HepG2 (cell line): ENCODE results near the gene DCP2. TPM values are rescaled to one million over a fixed set of nuclear protein-coding genes. Genes with fewer than 3 reads are reported as not detected.

ENCODE experiments used
- ATAC-seq: fragments of 200-7000 bp; cut with Tn5 transposase; 3 replicates; pipeline ENCODE4 v1.9.1; 2020; ENCODE audit warnings: mild to moderate bottlenecking, moderate library complexity
- BruUV-seq: library from RNA; stranded (reverse); fragments of 400-500 nt; replicated peaks from 2 replicates; lab custom pipeline; 2021; lab: Mats Ljungman, UMichigan
- CTCF ChIA-PET: fragments of 300-600 bp; formaldehyde crosslinking; extraction: SDS; loops from one replicate; lab custom pipeline; 2021; ENCODE audit warnings: low total read pairs, inconsistent platforms, low intra/inter-chr PET ratio; lab: Yijun Ruan, JAX
- POLR2A ChIA-PET: fragments of 350-600 bp; sonication (Branson Sonifier 250); formaldehyde crosslinking; loops from one replicate; lab custom pipeline; 2020; ENCODE audit warnings: antibody characterized with exemption, inconsistent platforms; lab: Yijun Ruan, JAX
- DNase-seq: peaks from one replicate; pipeline ENCODE4 v3.0.0-alpha.2; 2015; ENCODE audit warnings: low spot score
- FAIRE-seq: peaks from 3 replicates; lab custom pipeline; 2011; peaks lifted over from hg19 to GRCh38; lab: Jason Lieb, UNC
- H2AFZ ChIP-seq: one replicate; pipeline ENCODE4 v1.6.1; 2011; ENCODE audit warnings: low read length, inconsistent platforms
- H3K27ac ChIP-seq: fragments of 300-600 bp; 3 replicates; pipeline ENCODE4 v1.8.0; 2011; ENCODE audit warnings: mixed run types, mild to moderate bottlenecking, mixed read lengths, low read length, inconsistent platforms; ENCODE audit not compliant: insufficient read depth; ENCODE audit errors: extremely low read length
- H3K27me3 ChIP-seq, 2 experiments: fragments of 200-600 bp in 1 of 2; 2 replicates in 1 of 2; 3 replicates in 1 of 2; pipeline versions ENCODE4 v1.6.0 to v1.8.0; 2011; ENCODE audit warnings: low read length in 2 of 2, mild to moderate bottlenecking in 2 of 2, moderate library complexity in 2 of 2, inconsistent platforms in 1 of 2; ENCODE audit not compliant: insufficient read depth in 2 of 2, control insufficient read depth in 1 of 2
- H3K36me3 ChIP-seq, 2 experiments: fragments of 200-600 bp in 1 of 2; replicated peaks in 1 of 2; 2 replicates in 1 of 2; 3 replicates in 1 of 2; pipeline versions ENCODE4 v1.5.1 to v1.8.0; 2011; ENCODE audit warnings: low read length in 2 of 2, inconsistent platforms in 1 of 2; ENCODE audit not compliant: insufficient read depth in 2 of 2, control insufficient read depth in 1 of 2
- H3K4me1 ChIP-seq: 2 replicates; pipeline ENCODE4 v1.5.1; 2012; ENCODE audit warnings: low read length, inconsistent platforms; ENCODE audit not compliant: insufficient read depth
- H3K4me2 ChIP-seq: 2 replicates; pipeline ENCODE4 v1.6.0; 2011; ENCODE audit warnings: low read depth, low read length, inconsistent platforms
- H3K4me3 ChIP-seq, 3 experiments: fragments of 200-600 bp in 1 of 3; sonication (generic), shearing (Covaris generic) in 1 of 3; replicated peaks in 1 of 3; 2 replicates each; pipeline ENCODE4 v1.5.1; 2011 to 2016; ENCODE audit warnings: low read length in 3 of 3, inconsistent platforms in 2 of 3, low read depth in 2 of 3, mild to moderate bottlenecking in 2 of 3, control low read depth in 1 of 3, mixed read lengths in 1 of 3; ENCODE audit not compliant: insufficient read depth in 1 of 3
- H3K79me2 ChIP-seq: one replicate; pipeline ENCODE4 v1.6.1; 2011; ENCODE audit warnings: low read length, inconsistent platforms; ENCODE audit not compliant: insufficient read depth
- H3K9ac ChIP-seq: 2 replicates; pipeline ENCODE4 v1.6.0; 2011; ENCODE audit warnings: mild to moderate bottlenecking, low read depth, low read length, inconsistent platforms; ENCODE audit not compliant: insufficient read depth
- H3K9me3 ChIP-seq: 2 replicates; pipeline ENCODE4 v1.5.1; 2012; ENCODE audit warnings: mild to moderate bottlenecking, low read length
- H4K20me1 ChIP-seq: 2 replicates; pipeline ENCODE4 v1.6.0; 2011; ENCODE audit warnings: inconsistent platforms, mild to moderate bottlenecking, low read length, moderate library complexity; ENCODE audit not compliant: insufficient read depth
- MED13 ChIP-seq: sonication (generic); formaldehyde crosslinking; IDR thresholded peaks from 2 replicates; pipeline ENCODE4 v1.5.0; 2020; ENCODE audit warnings: missing genetic modification reagents
- RBM39 ChIP-seq: fragments of 200-400 bp; formaldehyde crosslinking; IDR thresholded peaks from one replicate; pipeline ENCODE4 v1.6.1; 2018; ENCODE audit warnings: antibody characterized with exemption, mild to moderate bottlenecking, low read depth, low read length; ENCODE audit not compliant: poor library complexity, severe bottlenecking
- ZKSCAN8 ChIP-seq: IDR thresholded peaks from 2 replicates; pipeline ENCODE4 v1.6.1; 2016; ENCODE audit warnings: borderline replicate concordance, missing genetic modification reagents, missing compliant biosample characterization
- WGBS: methylation state at CpG from one replicate; pipeline ENCODE4 v1.1.6; 2017; ENCODE audit warnings: low lambda C conversion rate; 5-methylcytosine and 5-hydroxymethylcytosine counted together
- in situ Hi-C: cut with HindIII; loops from 2 replicates; pipeline ENCODE4 v1.10.0; 2017; ENCODE audit warnings: low pct_unique_long_range_greater_than_20kb; ENCODE audit not compliant: extremely low pct_ligation_motif_present
- intact Hi-C: fragments of 100-400 bp; cut with micrococcal nuclease; formaldehyde crosslinking; loops from one replicate; pipeline ENCODE4 v1.10.0; 2022; ENCODE audit not compliant: unreplicated experiment
- polyA plus RNA-seq, 8 experiments: library from polyadenylated mRNA; depleted of rRNA in 3 of 8; stranded (reverse) in 7 of 8; unstranded in 1 of 8; fragments of >200 nt; fragmentation: Illumina TruSeq in 4 of 8; extraction: Trizol in 4 of 8; gene quantifications; 2 replicates each; pipeline versions ENCODE4 v1.2.1 to v1.2.3, GENCODE V29; 2011 to 2016; ENCODE audit warnings: low read depth in 4 of 8, missing spikeins in 1 of 8, mixed read lengths in 1 of 8; ENCODE audit not compliant: insufficient read depth in 1 of 8
- total RNA-seq, 5 experiments: library from RNA; depleted of rRNA; stranded (reverse); fragments of >200 nt; fragmentation: Illumina TruSeq; extraction: Trizol; gene quantifications; 2 replicates each; pipeline ENCODE4 v1.2.3, GENCODE V29; 2016; ENCODE audit warnings: low read depth in 1 of 5
- TF ChIP-seq, protein P1 (sequence below): sonication (generic); formaldehyde crosslinking; IDR thresholded peaks from 2 replicates; pipeline ENCODE4 v1.8.1; 2023; ENCODE audit warnings: mild to moderate bottlenecking, inconsistent platforms, moderate library complexity, missing genetic modification reagents, borderline replicate concordance
- TF ChIP-seq, protein P2 (sequence below): sonication (generic); formaldehyde crosslinking; IDR thresholded peaks from 2 replicates; pipeline ENCODE4 v1.4.0; 2020; ENCODE audit warnings: missing genetic modification reagents

The DCP2 gene
- total and polyA plus RNA-seq, 2 of the 13 experiments (the other 11 are each of a cell fraction or from before 2014, with no cell fraction given), result 16.2 to 63.4 TPM

DNA sequence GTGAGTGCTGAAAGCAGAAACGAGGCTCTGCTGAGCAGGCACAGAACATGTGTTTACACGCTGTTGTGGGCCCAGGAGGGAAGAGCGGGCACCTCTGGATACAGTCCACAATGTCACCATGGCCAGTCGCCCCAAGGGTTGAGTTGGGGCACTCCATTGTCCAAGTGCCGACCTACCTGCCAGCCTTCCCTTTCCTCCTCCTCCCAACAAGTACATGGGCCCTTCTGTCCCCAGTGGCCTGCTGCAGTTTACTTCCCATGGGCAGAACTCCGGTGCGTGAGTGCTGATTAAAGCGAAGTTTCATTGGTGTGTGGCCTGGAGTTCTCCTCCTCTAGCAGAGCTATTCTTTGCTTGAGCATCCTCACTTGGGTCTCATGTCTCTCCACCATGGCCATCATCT lies 50.4 kb downstream of the DCP2 start (continued):
- TF ChIP-seq, protein P1, sequence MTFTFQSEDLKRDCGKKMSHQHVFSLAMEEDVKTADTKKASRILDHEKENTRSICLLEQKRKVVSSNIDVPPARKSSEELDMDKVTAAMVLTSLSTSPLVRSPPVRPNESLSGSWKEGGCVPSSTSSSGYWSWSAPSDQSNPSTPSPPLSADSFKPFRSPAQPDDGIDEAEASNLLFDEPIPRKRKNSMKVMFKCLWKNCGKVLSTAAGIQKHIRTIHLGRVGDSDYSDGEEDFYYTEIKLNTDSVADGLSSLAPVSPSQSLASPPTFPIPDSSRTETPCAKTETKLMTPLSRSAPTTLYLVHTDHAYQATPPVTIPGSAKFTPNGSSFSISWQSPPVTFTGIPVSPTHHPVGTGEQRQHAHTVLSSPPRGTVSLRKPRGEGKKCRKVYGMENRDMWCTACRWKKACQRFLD, result no peak
- TF ChIP-seq, all 625 proteins: peak for 0

DNA sequence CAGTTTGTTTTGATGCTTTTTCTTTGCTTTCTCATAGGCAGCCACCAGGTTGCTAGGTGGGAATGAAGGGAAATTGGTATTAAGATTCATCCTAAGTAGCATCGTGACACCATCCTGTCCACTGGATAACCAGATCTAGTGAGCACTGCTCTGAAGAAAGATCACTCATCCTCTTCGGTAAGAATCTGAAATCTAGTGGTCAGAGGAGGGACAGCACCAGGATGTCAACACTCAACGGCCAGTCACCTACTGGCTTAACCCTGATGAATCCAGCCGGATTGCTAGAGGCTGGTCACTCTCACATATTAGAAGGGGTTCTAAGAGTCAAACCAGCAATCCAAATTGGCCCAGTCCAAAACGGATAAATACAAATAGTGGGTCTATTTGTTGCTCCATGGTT lies 50.8 kb downstream of the DCP2 start:
- CTCF ChIA-PET, result no interaction called here

More for the DNA sequence above, 50.8 kb downstream of the DCP2 start:
- no peaks in the 10 kb centered on the region for H3K9me3 ChIP-seq
- no peak overlapping the region for H2AFZ ChIP-seq
- TF ChIP-seq RBM39, result no peak
- TF ChIP-seq MED13 (CRISPR knock-in tag), result no peak
- TF ChIP-seq ZKSCAN8 (CRISPR knock-in tag), result no peak
- TF ChIP-seq, protein P2, sequence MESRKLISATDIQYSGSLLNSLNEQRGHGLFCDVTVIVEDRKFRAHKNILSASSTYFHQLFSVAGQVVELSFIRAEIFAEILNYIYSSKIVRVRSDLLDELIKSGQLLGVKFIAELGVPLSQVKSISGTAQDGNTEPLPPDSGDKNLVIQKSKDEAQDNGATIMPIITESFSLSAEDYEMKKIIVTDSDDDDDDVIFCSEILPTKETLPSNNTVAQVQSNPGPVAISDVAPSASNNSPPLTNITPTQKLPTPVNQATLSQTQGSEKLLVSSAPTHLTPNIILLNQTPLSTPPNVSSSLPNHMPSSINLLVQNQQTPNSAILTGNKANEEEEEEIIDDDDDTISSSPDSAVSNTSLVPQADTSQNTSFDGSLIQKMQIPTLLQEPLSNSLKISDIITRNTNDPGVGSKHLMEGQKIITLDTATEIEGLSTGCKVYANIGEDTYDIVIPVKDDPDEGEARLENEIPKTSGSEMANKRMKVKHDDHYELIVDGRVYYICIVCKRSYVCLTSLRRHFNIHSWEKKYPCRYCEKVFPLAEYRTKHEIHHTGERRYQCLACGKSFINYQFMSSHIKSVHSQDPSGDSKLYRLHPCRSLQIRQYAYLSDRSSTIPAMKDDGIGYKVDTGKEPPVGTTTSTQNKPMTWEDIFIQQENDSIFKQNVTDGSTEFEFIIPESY, result no peak
- FAIRE-seq (no peak), DNase-seq (no peak), ATAC-seq (peak; percentile 47)
- POLR2A ChIA-PET, result no interaction called here
- H3K4me3 ChIP-seq, result no peak overlapping the region
- no peak overlapping the region for H3K9ac ChIP-seq
- in situ Hi-C loops, result loop anchor here (25.0 kb wide), 1 partner anchor 485 kb away; the partner anchor contains the start of gene YTHDC2
- 95% methylated on average over 5 of the region's 5 CpGs for WGBS
- H3K4me2 ChIP-seq, result no peak overlapping the region
- no peak overlapping the region for H3K27ac ChIP-seq
- H3K4me1 ChIP-seq, result peaks cover 3% of the 10 kb centered on the region; the same call in 1 of the 2 replicates
- peaks cover 3 to 12% of the 10 kb centered on the region in 2 experiments; a peak in 3 of 5 replicates for H3K36me3 ChIP-seq
- H4K20me1 ChIP-seq, result no peaks in the 10 kb centered on the region
- intact Hi-C loops, result no loop called here
- no peaks in the 10 kb centered on the region for H3K79me2 ChIP-seq
- H3K27me3 ChIP-seq, result no peaks in the 10 kb centered on the region
- BruUV-seq, result no TSS peak
